ENCODE data around the gene HGFAC.

- TF ChIP-seq CTCF (IDR thresholded peaks at IDR 0.05) (no peak), POLR2AphosphoS5 (IDR thresholded peaks at IDR 0.05) (no peak)
Measured at GRCh38 chr4:3420956-3421355, 20.8 kb upstream of the HGFAC start.
